RWPE1 (cell line): ENCODE measurements around the gene DNMBP.

Experiments
- CTCF ChIA-PET: fragments of 350-600 bp; sonication (Branson Sonifier 250); formaldehyde crosslinking; extraction: SDS; loops from one replicate; lab custom pipeline; 2021; lab: Yijun Ruan, JAX
- POLR2A ChIA-PET: fragments of 400-600 bp; formaldehyde crosslinking; extraction: SDS; loops from one replicate; lab custom pipeline; 2020; ENCODE audit warnings: antibody characterized with exemption; ENCODE audit not compliant: low non-redundant PET; lab: Yijun Ruan, JAX
- DNase-seq: peaks from one replicate; pipeline ENCODE4 v3.0.0; 2012; ENCODE audit warnings: low spot score
- H3K27ac ChIP-seq: fragments of 450-650 bp; 2 replicates; pipeline ENCODE4 v1.5.1; 2017
- TF ChIP-seq, protein P1 (sequence below): fragments of 450-650 bp; conservative IDR thresholded peaks from 2 replicates; pipeline ENCODE4 v1.5.1; 2017; ENCODE audit warnings: low read depth, mild to moderate bottlenecking

DNMBP gene

GRCh38 chr10:100008708-100009282 lies 952 bp downstream of the DNMBP start:
- CTCF ChIA-PET: interaction anchor here (0.5 to 2.1 kb wide), 21 partner anchors 9 to 262 kb away, joined by 3 to 14 read pairs (median 5); no protein-coding TSS in a partner anchor
- POLR2A ChIA-PET: no interaction called here
- TF ChIP-seq, protein P1, sequence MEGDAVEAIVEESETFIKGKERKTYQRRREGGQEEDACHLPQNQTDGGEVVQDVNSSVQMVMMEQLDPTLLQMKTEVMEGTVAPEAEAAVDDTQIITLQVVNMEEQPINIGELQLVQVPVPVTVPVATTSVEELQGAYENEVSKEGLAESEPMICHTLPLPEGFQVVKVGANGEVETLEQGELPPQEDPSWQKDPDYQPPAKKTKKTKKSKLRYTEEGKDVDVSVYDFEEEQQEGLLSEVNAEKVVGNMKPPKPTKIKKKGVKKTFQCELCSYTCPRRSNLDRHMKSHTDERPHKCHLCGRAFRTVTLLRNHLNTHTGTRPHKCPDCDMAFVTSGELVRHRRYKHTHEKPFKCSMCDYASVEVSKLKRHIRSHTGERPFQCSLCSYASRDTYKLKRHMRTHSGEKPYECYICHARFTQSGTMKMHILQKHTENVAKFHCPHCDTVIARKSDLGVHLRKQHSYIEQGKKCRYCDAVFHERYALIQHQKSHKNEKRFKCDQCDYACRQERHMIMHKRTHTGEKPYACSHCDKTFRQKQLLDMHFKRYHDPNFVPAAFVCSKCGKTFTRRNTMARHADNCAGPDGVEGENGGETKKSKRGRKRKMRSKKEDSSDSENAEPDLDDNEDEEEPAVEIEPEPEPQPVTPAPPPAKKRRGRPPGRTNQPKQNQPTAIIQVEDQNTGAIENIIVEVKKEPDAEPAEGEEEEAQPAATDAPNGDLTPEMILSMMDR: no peak
- peak; percentile 37 for DNase-seq
- peak overlapping the region; percentile 89 for H3K27ac ChIP-seq

- ChIA-PET CTCF (interaction anchor here (0.5 to 2.0 kb wide), 4 partner anchors 15 to 42 kb away, joined by 3 to 8 read pairs (median 6); no protein-coding TSS in a partner anchor), POLR2A (interaction anchor here (0.5 kb wide), 1 partner anchor 27 kb away, joined by 3 read pairs; no protein-coding TSS in a partner anchor)
- TF ChIP-seq, protein P1: no peak
These were observed 1.6 kb downstream of the DNMBP start for GRCh38 chr10:100008142-100008522.

DNA sequence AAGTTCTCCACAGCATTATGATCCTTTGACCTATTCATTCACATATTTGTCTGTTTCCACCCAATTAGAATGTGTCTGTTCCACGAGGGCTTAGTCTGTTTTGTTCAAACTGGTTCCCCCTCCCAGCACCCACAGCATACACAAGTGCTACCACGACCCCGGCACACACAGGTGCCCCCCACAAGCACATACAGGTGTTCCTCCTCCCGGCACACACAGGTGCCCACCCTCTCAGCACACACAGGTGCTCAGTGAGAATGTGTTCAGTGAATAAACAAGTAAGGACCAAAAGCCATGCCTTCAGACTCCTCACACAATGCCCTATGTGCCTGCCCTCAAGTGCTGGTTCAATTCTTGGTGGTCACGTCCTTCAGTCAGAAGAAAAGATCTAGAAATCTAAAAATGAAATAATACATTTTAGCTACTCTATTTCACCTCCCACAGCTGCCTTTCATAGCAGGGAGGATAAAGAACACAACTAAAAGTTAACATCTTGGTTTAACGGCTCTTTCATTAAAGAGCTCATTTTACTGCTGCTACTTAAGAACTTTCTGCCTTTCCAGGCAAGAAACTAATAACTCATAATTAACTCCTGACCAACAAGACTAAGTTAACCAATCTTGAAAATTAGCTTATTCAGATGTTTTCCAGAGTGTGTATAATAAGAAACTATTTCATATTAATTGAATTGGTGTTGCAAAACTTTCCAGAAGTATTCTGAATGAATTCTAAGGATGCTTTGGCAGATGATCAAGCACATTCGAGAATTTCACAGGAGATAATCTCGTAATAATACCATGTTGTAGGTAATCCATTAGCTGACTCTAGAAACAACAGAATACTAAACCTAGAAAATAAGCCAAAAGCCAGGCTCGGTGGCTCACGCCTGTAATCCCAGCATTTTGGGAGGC lies 2.3 kb downstream of the DNMBP start:
- TF ChIP-seq, protein P1: no peak
- peak overlapping the region; percentile 97 for H3K27ac ChIP-seq
- ChIA-PET POLR2A (interaction anchor here (0.5 kb wide), 1 partner anchor 27 kb away, joined by 3 read pairs; no protein-coding TSS in a partner anchor), CTCF (interaction anchor here (1.1 to 2.0 kb wide), 3 partner anchors 14 to 38 kb away, joined by 5 to 8 read pairs (median 6); no protein-coding TSS in a partner anchor)
- DNase-seq: no peak

More at GRCh38 chr10:100008142-100008522, 1.6 kb downstream of the DNMBP start:
- DNase-seq: no peak
- H3K27ac ChIP-seq: peak overlapping the region; percentile 97

- CTCF ChIA-PET: interaction anchor here (0.7 to 0.9 kb wide), 4 partner anchors 13 to 160 kb away, joined by 3 to 10 read pairs (median 4); no protein-coding TSS in a partner anchor
- POLR2A ChIA-PET: interaction anchor here (0.6 kb wide), 1 partner anchor 100 kb away, joined by 4 read pairs; no protein-coding TSS in a partner anchor
- TF ChIP-seq, protein P1: no peak
These were observed 3.4 kb downstream of the DNMBP start for GRCh38 chr10:100006243-100006886.

DNA sequence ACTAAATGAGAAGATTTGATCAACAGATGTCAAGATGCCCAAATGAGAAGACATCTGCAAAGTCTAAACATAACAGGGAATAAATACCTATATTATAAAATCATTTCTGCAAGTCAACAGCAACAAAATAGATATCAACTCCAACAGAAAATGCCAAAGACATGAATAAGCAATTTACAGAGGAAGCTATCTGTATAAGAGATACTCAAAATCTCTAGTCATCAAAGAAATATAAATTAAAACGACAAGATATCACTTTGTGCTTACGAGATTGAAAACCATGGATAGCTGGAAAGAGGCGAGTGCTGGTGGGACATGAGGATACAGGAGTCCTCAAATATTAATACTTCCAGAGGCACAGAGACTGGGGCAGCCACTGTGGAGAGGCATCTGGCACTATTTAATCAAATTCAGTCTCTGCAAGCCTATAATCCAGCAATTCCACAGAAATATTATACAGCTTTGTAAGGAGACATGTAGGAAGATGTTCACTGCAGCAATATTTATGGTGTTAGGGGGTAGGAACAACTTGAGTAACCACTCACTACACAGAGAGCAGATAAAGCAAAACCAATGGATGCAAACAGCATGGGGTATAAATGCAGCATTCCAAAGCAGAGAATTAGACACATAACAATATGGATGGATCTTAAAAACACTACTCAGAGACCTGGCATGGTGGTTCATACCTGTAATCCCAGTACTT lies 4.8 kb downstream of the DNMBP start:
- TF ChIP-seq, protein P1: no peak
- H3K27ac ChIP-seq: peak overlapping the region; percentile 97
- ChIA-PET POLR2A (no interaction called here), CTCF (no interaction called here)
- DNase-seq: no peak

More at GRCh38 chr10:100006243-100006886, 3.4 kb downstream of the DNMBP start:
- H3K27ac ChIP-seq: peak overlapping the region; percentile 97
- peak; percentile 91 for DNase-seq
